Activated CD4-positive, alpha-beta T cell treated with anti-CD3 and anti-CD28 coated beads, Interleukin-2, amount 10 ng/mL, durations not matched to agents 24 days and 14 days (primary cell): ENCODE data around the gene SATB2. TPM values are rescaled to one million over a fixed set of nuclear protein-coding genes. Genes with fewer than 3 reads are reported as not detected.

Experiments
- DNase-seq: peaks from one replicate; pipeline ENCODE4 v3.0.0; 2022
- H3K27ac Mint-ChIP-seq: one replicate; pipeline ENCODE4 v1.8.0; 2022; ENCODE audit warnings: mild to moderate bottlenecking, mixed read lengths
- H3K27me3 Mint-ChIP-seq: one replicate; pipeline ENCODE4 v1.8.0; 2022; ENCODE audit warnings: mixed read lengths
- H3K36me3 Mint-ChIP-seq: one replicate; pipeline ENCODE4 v1.8.0; 2022; ENCODE audit warnings: low read depth, mild to moderate bottlenecking, mixed read lengths
- H3K4me1 Mint-ChIP-seq: one replicate; pipeline ENCODE4 v1.8.0; 2021; ENCODE audit warnings: mixed read lengths
- H3K4me3 Mint-ChIP-seq: one replicate; pipeline ENCODE4 v1.8.0; 2022; ENCODE audit warnings: mild to moderate bottlenecking, moderate library complexity, mixed read lengths
- H3K9me3 Mint-ChIP-seq: one replicate; pipeline ENCODE4 v1.8.0; 2021; ENCODE audit warnings: mixed read lengths
- intact Hi-C: fragments of 100-400 bp; cut with micrococcal nuclease; formaldehyde crosslinking; loops from one replicate; pipeline ENCODE4 v1.15.1; 2023
- total RNA-seq: library from RNA; stranded (reverse); gene quantifications from 2 replicates; pipeline ENCODE4 v1.2.3, GENCODE V29; 2022

Gene SATB2
- total RNA-seq, 1 donor from 2014 or later = not detected

DNA sequence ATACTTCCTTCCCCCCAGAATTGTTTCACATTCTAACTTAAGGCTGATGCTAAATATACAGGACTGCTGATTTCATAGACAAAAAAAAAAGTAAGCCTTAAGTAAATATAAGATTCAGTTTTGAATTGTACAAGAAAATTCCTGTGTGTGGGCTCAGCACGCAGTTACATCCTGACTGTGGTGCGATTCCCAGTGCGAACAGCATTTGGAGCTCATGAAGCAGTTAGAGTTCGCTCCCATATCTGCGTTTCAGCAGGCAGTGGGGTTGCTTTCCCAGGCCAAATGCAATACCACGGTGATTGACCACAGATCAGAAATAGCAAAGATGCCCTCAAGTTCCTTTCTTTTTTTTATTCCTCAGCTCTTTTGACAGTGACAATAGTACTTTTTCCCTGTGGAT, 75.6 kb downstream of the SATB2 start:
- Mint-ChIP-seq H3K27me3 (peaks cover 20% of the 10 kb centered on the region), H3K9me3 (no peaks in the 10 kb centered on the region), H3K4me1 (no peaks in the 10 kb centered on the region), H3K36me3 (no peaks in the 10 kb centered on the region), H3K27ac (no peak overlapping the region), H3K4me3 (no peak overlapping the region)
- no peak for DNase-seq
- intact Hi-C loops = no loop called here

DNA sequence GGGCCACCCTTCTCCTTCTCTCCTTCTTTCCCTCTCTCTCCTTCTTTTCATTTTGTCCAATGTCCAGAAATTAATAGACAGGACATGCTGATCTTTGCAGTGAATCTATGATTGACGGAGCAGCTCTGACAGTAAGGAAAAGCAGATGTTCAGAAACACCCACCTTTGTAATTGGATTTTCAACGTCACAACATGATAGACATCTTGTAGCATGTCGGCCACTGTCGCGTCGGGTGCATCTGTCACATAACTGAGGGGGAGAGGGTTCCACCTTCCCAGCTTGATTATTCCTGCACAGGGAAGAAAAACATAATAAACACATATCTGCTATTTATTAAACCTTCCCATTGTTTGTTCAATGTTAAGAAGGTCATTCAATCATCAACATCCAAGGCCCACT, 76.2 kb downstream of the SATB2 start:
- H3K27me3 Mint-ChIP-seq = peaks cover 20% of the 10 kb centered on the region
- no peaks in the 10 kb centered on the region for H3K9me3 Mint-ChIP-seq
- H3K36me3 Mint-ChIP-seq = no peaks in the 10 kb centered on the region

DNA sequence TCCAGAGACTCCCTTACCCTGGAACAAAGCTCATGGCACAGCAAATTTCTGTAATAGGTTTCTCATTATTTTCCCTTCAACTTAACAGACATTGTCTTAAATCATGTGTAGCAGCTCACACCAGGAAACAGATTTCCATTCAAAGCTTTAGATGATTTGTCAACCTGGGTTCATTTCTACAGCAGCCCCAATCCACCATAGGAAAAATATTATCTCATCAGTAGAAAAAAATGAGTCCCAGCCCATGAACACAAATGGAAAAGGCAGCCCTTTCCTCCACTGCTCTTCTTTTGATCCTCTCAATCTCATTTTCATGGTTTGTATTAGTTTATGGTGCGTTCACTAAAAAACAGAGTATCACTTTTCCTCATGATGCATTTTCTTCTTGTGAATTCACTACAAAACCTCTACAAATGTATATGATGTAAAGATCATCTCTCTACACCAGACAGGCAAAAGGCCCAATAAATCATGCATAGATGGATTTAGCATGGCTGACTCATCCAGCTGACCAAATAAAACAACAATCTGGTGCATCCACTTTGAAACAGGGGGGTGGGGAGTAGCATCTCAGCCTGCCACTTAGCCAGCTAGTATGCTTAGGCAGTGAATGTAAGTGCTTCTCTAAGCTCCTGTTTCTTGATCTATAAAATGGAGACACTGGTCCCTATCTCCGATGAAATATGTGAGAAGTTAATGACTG, 78.6 kb downstream of the SATB2 start:
- intact Hi-C loops = no loop called here
- Mint-ChIP-seq H3K9me3 (no peaks in the 10 kb centered on the region), H3K36me3 (no peaks in the 10 kb centered on the region), H3K4me3 (no peak overlapping the region), H3K4me1 (no peaks in the 10 kb centered on the region), H3K27ac (no peak overlapping the region), H3K27me3 (peaks cover 17% of the 10 kb centered on the region)
- no peak for DNase-seq

More for the DNA sequence above, 76.2 kb downstream of the SATB2 start:
- H3K4me3 Mint-ChIP-seq = no peak overlapping the region
- H3K27ac Mint-ChIP-seq = no peak overlapping the region
- no peak for DNase-seq
- intact Hi-C loops = no loop called here
- H3K4me1 Mint-ChIP-seq = no peaks in the 10 kb centered on the region

DNA sequence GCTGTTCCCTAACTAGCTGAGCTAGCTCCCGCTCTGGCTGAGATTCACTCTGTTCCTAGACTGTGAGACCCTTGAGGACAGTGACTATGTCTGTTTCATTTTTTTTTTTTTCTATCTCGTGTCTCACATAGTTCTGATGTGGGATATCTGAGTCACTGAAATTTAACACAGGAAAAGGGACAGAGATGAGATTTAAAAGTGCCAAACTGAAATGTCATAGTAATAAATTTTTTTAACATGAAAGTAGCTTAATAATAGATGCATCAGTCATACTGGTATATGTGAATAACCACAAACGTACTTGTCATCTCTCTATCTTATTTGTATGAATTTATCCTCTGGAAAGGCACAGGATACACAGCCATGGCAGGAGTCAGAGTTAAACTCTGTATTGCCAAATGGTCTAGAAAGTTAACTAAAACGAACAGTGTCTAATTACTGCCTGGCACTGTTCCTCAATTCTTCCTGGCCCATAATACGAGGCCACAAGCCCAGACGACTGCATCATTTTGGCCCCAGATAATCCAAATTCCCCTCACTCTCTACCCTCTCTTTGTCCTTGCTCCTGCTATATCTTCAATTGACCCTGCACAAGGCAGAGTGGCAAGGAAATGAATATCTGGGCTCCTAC, 87.5 kb downstream of the SATB2 start:
- no peak for DNase-seq
- intact Hi-C loops = no loop called here
- H3K27ac Mint-ChIP-seq = no peak overlapping the region
- H3K9me3 Mint-ChIP-seq = no peaks in the 10 kb centered on the region
- H3K27me3 Mint-ChIP-seq = peaks cover 13% of the 10 kb centered on the region
- no peak overlapping the region for H3K4me3 Mint-ChIP-seq
- no peaks in the 10 kb centered on the region for H3K36me3 Mint-ChIP-seq
- H3K4me1 Mint-ChIP-seq = no peaks in the 10 kb centered on the region

DNA sequence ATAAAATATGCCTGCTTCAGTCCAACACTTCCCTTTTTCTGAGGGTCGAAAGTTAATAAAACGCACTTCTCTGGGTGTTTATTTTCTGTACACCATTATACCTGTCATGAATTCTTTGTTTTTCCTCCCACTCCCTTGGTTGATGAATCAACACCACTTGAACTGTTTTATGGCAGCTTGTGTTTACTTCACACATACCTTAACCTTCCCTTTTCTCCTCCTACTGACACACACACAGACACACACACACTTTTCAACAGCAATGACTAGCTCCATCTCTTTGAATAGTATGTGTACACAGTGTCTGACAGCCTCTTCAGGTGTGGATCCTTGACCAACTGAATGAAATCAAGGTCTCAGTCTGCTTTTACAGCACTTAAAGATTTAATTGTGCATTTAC, 91.3 kb downstream of the SATB2 start:
- Mint-ChIP-seq H3K27me3 (peaks cover 12% of the 10 kb centered on the region), H3K4me1 (no peaks in the 10 kb centered on the region), H3K36me3 (no peaks in the 10 kb centered on the region), H3K9me3 (no peaks in the 10 kb centered on the region), H3K27ac (no peak overlapping the region), H3K4me3 (no peak overlapping the region)
- intact Hi-C loops = no loop called here
- DNase-seq = no peak

DNA sequence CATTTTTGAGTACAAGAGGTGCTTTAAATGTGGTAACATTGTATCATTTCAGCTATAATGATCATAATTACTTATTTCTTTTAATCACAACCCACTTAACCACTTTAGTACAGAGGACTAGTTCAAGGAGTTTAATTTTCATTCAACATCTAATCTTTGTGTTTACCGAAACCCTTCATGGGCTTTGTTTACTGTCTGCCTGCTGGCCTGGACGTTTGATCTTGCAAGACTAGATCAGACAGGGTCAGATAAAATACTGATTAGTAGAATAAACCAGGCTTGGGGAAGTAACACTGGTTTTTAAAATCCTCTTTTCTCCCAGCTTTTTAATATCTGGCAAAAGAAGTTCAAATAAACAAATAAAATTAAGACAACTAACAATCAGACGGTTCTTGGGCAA, 93.6 kb downstream of the SATB2 start:
- no peaks in the 10 kb centered on the region for H3K4me1 Mint-ChIP-seq
- DNase-seq = no peak
- no peaks in the 10 kb centered on the region for H3K36me3 Mint-ChIP-seq
- intact Hi-C loops = no loop called here
- no peak overlapping the region for H3K4me3 Mint-ChIP-seq
- H3K27ac Mint-ChIP-seq = no peak overlapping the region
- no peaks in the 10 kb centered on the region for H3K9me3 Mint-ChIP-seq
- H3K27me3 Mint-ChIP-seq = peaks cover 9% of the 10 kb centered on the region

DNA sequence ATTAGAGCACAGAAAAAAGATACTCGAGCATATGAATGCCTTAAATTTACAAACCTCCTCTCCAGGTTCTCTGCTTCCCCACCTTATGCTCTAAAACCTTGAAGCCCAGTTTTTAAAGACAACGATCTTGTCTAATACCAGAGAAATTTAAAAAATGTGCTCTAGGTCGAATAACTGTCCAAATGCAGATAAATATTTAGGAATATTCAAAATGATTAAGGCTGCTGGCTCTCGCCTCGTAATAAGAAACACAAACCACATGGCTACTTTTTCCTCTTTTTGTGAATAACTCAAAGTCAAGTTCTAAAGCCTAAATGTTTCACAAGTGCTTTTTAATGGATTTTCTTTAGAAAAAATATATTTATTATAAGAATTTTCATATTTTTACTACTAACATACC, 101.3 kb downstream of the SATB2 start:
- Mint-ChIP-seq H3K4me3 (no peak overlapping the region), H3K36me3 (no peaks in the 10 kb centered on the region), H3K27me3 (no peaks in the 10 kb centered on the region), H3K9me3 (no peaks in the 10 kb centered on the region), H3K4me1 (no peaks in the 10 kb centered on the region), H3K27ac (no peak overlapping the region)
- intact Hi-C loops = no loop called here
- no peak for DNase-seq

DNA sequence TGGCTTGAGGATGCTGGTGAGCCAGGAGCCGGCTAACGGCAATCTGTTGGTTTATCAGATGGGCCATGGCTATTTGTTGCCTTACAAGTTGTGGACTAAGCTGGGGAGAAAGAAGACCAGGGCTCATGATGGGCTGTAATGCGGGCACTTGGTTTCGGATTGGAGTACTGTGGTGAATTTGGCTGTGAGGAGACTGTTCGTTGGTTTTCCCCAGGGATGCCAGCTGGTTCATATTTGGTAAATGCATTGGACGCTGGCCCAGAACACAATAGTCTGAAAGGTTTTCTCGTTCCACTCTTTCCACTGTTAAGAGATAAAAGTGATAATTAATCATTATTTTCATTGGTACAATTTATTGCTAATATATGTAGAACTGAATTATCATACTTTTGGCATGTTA, 108.9 kb downstream of the SATB2 start:
- Mint-ChIP-seq H3K4me3 (no peak overlapping the region), H3K4me1 (no peaks in the 10 kb centered on the region), H3K9me3 (no peaks in the 10 kb centered on the region), H3K27ac (no peak overlapping the region), H3K27me3 (no peaks in the 10 kb centered on the region), H3K36me3 (no peaks in the 10 kb centered on the region)
- DNase-seq = no peak
- intact Hi-C loops = no loop called here

DNA sequence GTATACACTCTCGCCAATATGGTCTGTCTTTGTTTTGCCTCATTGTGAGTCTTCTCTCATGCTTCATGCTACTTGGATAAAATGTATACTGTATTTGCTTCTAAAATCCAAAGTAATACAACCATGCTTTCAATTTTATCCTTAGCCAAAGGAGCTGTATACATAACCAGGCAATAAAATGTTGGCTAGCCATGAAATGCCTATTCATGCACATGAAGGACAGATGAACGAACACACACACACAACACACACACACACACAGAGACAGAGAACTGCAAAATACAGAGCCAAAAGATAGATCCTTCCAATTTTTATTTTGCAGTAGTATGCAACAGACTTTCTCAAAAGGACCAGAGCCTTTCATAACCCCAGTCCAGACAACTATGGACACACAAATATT, 113.7 kb downstream of the SATB2 start:
- H3K4me1 Mint-ChIP-seq = no peaks in the 10 kb centered on the region
- no peak overlapping the region for H3K4me3 Mint-ChIP-seq
- H3K9me3 Mint-ChIP-seq = no peaks in the 10 kb centered on the region
- no peaks in the 10 kb centered on the region for H3K27me3 Mint-ChIP-seq
- H3K36me3 Mint-ChIP-seq = no peaks in the 10 kb centered on the region
- no peak for DNase-seq
- intact Hi-C loops = no loop called here
- no peak overlapping the region for H3K27ac Mint-ChIP-seq

DNA sequence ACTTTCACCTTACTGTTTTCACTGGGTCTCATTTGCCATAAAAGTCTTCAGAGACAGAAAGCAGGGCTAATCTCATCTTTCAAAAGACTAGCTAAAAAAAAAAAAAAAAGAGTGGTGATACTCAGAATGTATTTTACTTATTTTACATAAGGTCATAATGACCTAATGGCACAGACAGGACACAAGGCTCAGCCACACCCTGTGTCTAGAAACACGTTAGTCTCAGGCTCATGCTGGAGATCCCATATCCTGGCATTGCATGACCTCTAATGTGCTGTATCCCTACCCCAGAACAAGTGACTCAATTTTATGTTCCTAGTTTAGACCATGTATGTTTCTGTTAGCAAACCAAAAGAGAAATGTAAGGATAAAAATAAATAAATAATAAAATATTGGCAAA, 115.4 kb downstream of the SATB2 start:
- no peaks in the 10 kb centered on the region for H3K27me3 Mint-ChIP-seq
- no peaks in the 10 kb centered on the region for H3K9me3 Mint-ChIP-seq
- no peak overlapping the region for H3K4me3 Mint-ChIP-seq
- no peaks in the 10 kb centered on the region for H3K36me3 Mint-ChIP-seq
- H3K27ac Mint-ChIP-seq = no peak overlapping the region
- intact Hi-C loops = no loop called here
- no peaks in the 10 kb centered on the region for H3K4me1 Mint-ChIP-seq
- DNase-seq = no peak

DNA sequence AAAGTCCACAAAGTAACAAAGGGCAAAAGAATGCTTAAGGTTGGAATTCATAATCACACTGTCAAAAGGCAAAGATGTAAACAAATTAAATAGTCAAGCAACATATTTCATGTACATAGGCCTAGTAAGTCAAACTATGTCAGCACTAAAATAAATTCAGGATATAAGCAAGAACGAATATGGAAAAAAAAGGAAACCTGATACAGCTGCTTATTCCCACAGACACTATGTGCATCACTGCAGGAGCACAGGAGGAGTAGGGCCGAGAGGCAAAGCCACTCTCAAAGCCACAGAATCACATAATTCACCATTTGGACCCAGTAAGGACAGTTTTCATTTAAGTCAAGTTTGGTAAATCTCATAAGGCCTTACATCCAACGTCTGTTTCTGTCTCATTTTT, 116.6 kb downstream of the SATB2 start:
- no peak for DNase-seq
- no peak overlapping the region for H3K4me3 Mint-ChIP-seq
- H3K4me1 Mint-ChIP-seq = no peaks in the 10 kb centered on the region
- no peaks in the 10 kb centered on the region for H3K27me3 Mint-ChIP-seq
- intact Hi-C loops = no loop called here
- no peaks in the 10 kb centered on the region for H3K36me3 Mint-ChIP-seq
- no peaks in the 10 kb centered on the region for H3K9me3 Mint-ChIP-seq
- H3K27ac Mint-ChIP-seq = no peak overlapping the region

DNA sequence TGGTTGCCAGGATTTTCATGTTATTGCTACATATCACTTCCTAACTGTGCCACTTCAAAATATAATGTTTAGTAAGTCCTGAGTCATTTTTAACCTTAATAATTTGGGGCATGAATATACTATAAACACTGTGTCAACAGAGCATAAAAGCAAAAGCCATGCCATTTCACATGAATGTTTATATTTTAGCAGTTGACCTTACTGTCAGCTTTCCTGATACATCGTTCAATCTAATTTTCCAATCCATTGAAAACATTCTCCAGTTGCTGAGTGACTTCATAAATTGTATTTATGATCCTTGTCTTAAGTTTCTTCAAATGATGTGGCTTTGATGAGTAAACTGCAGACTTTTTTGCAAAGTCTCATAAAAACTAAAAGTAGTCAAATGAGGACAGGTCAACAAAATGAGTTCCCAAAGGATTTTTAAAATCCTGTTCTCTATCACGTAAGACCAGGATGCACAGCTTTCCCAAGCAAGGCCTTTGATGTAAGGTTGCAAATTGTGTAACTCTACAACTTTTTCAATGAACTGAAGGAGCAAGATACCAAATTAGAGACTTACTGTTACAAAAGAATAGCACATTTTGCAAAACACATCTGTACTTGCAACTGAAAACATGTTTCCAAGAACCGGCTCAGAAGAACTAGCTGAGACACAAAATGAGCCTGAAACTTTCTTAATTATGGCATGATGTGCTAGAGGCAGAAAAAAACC, 117.7 kb downstream of the SATB2 start:
- no peaks in the 10 kb centered on the region for H3K9me3 Mint-ChIP-seq
- H3K27me3 Mint-ChIP-seq = no peaks in the 10 kb centered on the region
- DNase-seq = no peak
- H3K4me1 Mint-ChIP-seq = no peaks in the 10 kb centered on the region
- H3K36me3 Mint-ChIP-seq = no peaks in the 10 kb centered on the region
- intact Hi-C loops = no loop called here
- H3K27ac Mint-ChIP-seq = no peak overlapping the region
- H3K4me3 Mint-ChIP-seq = no peak overlapping the region

DNA sequence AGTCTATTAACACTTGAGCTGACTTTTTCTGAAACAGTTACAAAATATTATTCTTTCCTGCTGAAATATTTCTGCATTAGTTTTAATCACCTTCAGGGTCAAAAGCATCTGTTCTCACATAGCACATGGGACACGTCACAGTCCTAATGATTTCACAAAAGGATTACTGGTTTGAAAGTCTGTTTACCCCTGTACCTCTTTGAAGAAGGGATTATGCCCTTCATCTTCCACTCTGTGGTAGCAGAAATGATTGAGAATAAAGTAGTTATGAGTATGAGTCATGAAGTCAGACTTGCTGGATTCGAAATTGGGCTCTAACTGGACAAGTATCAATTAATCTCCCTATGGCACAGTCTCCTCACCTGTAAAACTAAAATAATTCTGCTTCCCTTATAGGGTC, 121.2 kb downstream of the SATB2 start:
- Mint-ChIP-seq H3K4me3 (no peak overlapping the region), H3K36me3 (no peaks in the 10 kb centered on the region), H3K27me3 (no peaks in the 10 kb centered on the region), H3K9me3 (no peaks in the 10 kb centered on the region), H3K27ac (no peak overlapping the region), H3K4me1 (no peaks in the 10 kb centered on the region)
- intact Hi-C loops = no loop called here
- no peak for DNase-seq

DNA sequence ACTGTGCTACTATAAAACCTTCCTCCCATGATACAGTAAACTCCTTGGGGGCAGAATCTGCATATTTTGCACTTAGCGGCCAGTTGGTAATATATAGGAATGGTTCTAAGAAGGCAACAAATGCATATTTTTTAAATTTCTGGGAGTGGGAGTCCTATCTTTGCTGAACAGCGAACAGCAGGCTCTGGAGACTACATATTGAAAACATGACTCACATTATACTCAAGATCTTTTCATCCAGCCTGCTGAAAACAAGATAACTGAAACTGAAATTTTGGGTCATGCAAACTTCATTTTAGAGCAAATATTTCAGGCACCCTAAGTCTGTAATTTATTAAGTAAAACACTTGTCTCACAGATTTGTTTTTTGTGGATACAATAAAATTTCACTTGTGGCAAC, 122.2 kb downstream of the SATB2 start:
- intact Hi-C loops = no loop called here
- H3K4me1 Mint-ChIP-seq = no peaks in the 10 kb centered on the region

More for the DNA sequence above, 122.2 kb downstream of the SATB2 start:
- DNase-seq = no peak
- H3K4me3 Mint-ChIP-seq = no peak overlapping the region
- no peaks in the 10 kb centered on the region for H3K36me3 Mint-ChIP-seq
- H3K27ac Mint-ChIP-seq = no peak overlapping the region
- no peaks in the 10 kb centered on the region for H3K9me3 Mint-ChIP-seq
- no peaks in the 10 kb centered on the region for H3K27me3 Mint-ChIP-seq
